Fibroblast of villous mesenchyme (primary cell): ENCODE data around the gene APOC3. TPM values are rescaled to one million over a fixed set of nuclear protein-coding genes. Genes with fewer than 3 reads are reported as not detected.

Source experiments
- DNase-seq: peaks from one replicate; pipeline ENCODE4 v3.0.0-alpha.2; 2010; ENCODE audit warnings: low read depth
- H3K4me3 ChIP-seq: 2 replicates; pipeline ENCODE4 v1.5.1; 2011; ENCODE audit warnings: low read depth, mild to moderate bottlenecking, low read length
- CTCF ChIP-seq: IDR thresholded peaks from 2 replicates; pipeline ENCODE4 v1.5.1; 2012; ENCODE audit warnings: low read depth, mild to moderate bottlenecking, low read length; ENCODE audit not compliant: insufficient read depth
- total RNA-seq: library from RNA; depleted of rRNA; stranded (reverse); fragments of >200 nt; gene quantifications from 2 replicates; pipeline ENCODE4 v1.2.3, GENCODE V29; 2012

Gene APOC3
- total RNA-seq: not detected in 2 replicates

- TF ChIP-seq CTCF: no peak
- H3K4me3 ChIP-seq: no peak within 1 kb of the TSS
- DNase-seq: peak; percentile 20
These were observed at the start of gene APOC3 for GRCh38 chr11:116829525-116830183. TSS of gene APOC3 (plus strand) at chr11:116829907. CDS start at chr11:116830583, 676 bp downstream.

- H3K4me3 ChIP-seq: no peak overlapping the region
- peak; percentile 62 for DNase-seq
- no peak for TF ChIP-seq CTCF
These were observed 47.0 kb upstream of the APOC3 start for GRCh38 chr11:116782728-116783127.

GRCh38 chr11:116786326-116786725 is 43.4 kb upstream of the APOC3 start:
- H3K4me3 ChIP-seq: no peak overlapping the region
- DNase-seq: no peak
- TF ChIP-seq CTCF: no peak

GRCh38 chr11:116786966-116787365 is 42.7 kb upstream of the APOC3 start:
- TF ChIP-seq CTCF: no peak
- peak overlapping the region; percentile 90 for H3K4me3 ChIP-seq
- DNase-seq: no peak

- TF ChIP-seq CTCF: no peak
- DNase-seq: no peak
- H3K4me3 ChIP-seq: peak overlapping the region; percentile 90
These were observed 42.3 kb upstream of the APOC3 start for GRCh38 chr11:116787436-116787785.

GRCh38 chr11:116787786-116788486 is 41.8 kb upstream of the APOC3 start, which contains the start of gene ZPR1:
TSS of gene ZPR1 (minus strand) at chr11:116788023. CDS start at chr11:116787990, 33 bp downstream.
- peak within 1 kb of the TSS; percentile 90 for H3K4me3 ChIP-seq
- peak; percentile 71 for DNase-seq
- TF ChIP-seq CTCF: no peak
